ENCODE results near the gene B4GALNT2.

GRCh38 chr17:49148171-49148570 is 15.6 kb downstream of the B4GALNT2 start:
- TF ChIP-seq TAF1 (IDR thresholded peaks at IDR 0.05; ENCODE audit: borderline replicate concordance, insufficient read depth, low read length) (no peak), REST (IDR thresholded peaks at IDR 0.05; ENCODE audit: insufficient read depth in 1 of 2, low read depth in 2 of 2, low read length in 2 of 2) (no peak), FOXP2 (optimal IDR thresholded peaks at IDR 0.05; ENCODE audit: borderline replicate concordance, extremely low read depth, extremely low read length, insufficient read depth) (no peak), POLR2AphosphoS5 (IDR thresholded peaks at IDR 0.05; ENCODE audit: low read depth, low read length) (no peak)

All from PFSK-1 (cell line).